GM19395 (cell line): ENCODE measurements around the gene ESR1.
"Not testable (repeated sequence)": the region's sequence is repeated elsewhere in the genome, so short reads cannot be mapped to it uniquely, and the experiment has no call there.

Experiments
- ATAC-seq: cut with Tn5 transposase; IDR thresholded peaks from one replicate; pipeline ENCODE4 v1.9.1; 2021; ENCODE audit warnings: mild to moderate bottlenecking, moderate library complexity; ENCODE audit not compliant: unreplicated experiment

The ESR1 gene

GRCh38 chr6:152049502-152049901, 242.0 kb downstream of the ESR1 start:
- ATAC-seq = no peak

GRCh38 chr6:152050451-152051195, 243.1 kb downstream of the ESR1 start:
- no peak for ATAC-seq

GRCh38 chr6:152052061-152052460, 244.6 kb downstream of the ESR1 start:
- no peak for ATAC-seq

- no peak for ATAC-seq
These were observed 245.8 kb downstream of the ESR1 start for GRCh38 chr6:152053332-152053731.

- ATAC-seq = no peak
These were observed 247.0 kb downstream of the ESR1 start for GRCh38 chr6:152054441-152054840.

- no peak for ATAC-seq
These were observed 248.0 kb downstream of the ESR1 start for GRCh38 chr6:152055517-152055916.

GRCh38 chr6:152057832-152058498, 250.5 kb downstream of the ESR1 start:
- ATAC-seq = peak; percentile 62

- no peak for ATAC-seq
These were observed 252.4 kb downstream of the ESR1 start for GRCh38 chr6:152059909-152060308.

- ATAC-seq = no peak
These were observed 255.0 kb downstream of the ESR1 start for GRCh38 chr6:152062476-152062875.

GRCh38 chr6:152063170-152063921, 255.9 kb downstream of the ESR1 start:
- no peak for ATAC-seq

- no peak for ATAC-seq
These were observed 261.3 kb downstream of the ESR1 start for GRCh38 chr6:152068622-152069261.

GRCh38 chr6:152070556-152070955, 263.1 kb downstream of the ESR1 start:
- ATAC-seq = no peak

- no peak for ATAC-seq
These were observed 263.8 kb downstream of the ESR1 start for GRCh38 chr6:152071318-152071717.

GRCh38 chr6:152071843-152072242, 264.4 kb downstream of the ESR1 start:
- ATAC-seq = no peak

GRCh38 chr6:152076242-152076641, 268.8 kb downstream of the ESR1 start:
- ATAC-seq = not testable (repeated sequence)

- ATAC-seq = no peak
These were observed 270.5 kb downstream of the ESR1 start for GRCh38 chr6:152078001-152078400.

- ATAC-seq = no peak
These were observed 271.3 kb downstream of the ESR1 start for GRCh38 chr6:152078804-152079203.

- no peak for ATAC-seq
These were observed 278.0 kb downstream of the ESR1 start for GRCh38 chr6:152085451-152085921.

GRCh38 chr6:152086223-152086873, 278.9 kb downstream of the ESR1 start:
- no peak for ATAC-seq

- ATAC-seq = no peak
These were observed 279.6 kb downstream of the ESR1 start for GRCh38 chr6:152087096-152087495.

- ATAC-seq = no peak
These were observed 280.2 kb downstream of the ESR1 start for GRCh38 chr6:152087701-152088100.
